SW480 (cell line): Measurements from ENCODE around the gene SRPK3.

Source experiments
- DNase-seq: peaks from one replicate; pipeline ENCODE4 v3.0.0-alpha.2; 2016; ENCODE audit warnings: low spot score

Gene SRPK3

DNA sequence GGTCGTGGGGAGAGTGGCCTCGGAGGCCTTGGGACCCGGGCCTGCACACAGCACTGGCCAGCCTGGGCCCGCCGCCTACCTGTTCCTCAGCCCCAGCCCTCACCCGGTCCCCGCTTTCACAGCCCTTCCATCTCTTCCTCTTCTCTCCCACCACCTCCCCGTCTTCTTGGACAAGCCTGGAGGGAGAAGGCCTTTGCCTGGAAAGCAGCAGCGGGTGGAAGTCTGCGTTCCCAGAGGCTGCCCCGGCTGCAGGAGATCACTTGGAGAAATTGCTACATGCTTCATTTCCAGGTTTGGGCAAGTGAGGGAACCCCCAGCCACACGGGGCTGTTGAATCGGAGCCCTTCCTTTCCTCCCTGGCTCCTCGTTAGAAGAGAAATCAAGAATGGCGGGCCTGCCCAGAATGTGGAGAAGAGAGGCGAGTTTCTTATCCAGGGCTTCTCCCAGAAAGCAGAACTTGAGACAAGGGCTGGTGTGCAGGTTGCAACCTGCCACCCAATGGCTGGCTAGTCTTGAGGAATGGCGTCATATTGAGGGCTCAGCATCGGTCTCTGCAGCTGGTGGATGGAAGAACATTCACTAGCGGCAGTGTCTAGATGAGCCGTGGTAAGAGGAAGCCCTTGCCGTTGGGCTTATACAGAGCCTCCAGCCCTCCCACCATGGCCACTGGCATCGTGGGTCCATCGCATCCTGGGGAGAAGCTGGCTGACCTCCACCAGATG is 50.7 kb downstream of the SRPK3 start:
- no peak for DNase-seq

DNA sequence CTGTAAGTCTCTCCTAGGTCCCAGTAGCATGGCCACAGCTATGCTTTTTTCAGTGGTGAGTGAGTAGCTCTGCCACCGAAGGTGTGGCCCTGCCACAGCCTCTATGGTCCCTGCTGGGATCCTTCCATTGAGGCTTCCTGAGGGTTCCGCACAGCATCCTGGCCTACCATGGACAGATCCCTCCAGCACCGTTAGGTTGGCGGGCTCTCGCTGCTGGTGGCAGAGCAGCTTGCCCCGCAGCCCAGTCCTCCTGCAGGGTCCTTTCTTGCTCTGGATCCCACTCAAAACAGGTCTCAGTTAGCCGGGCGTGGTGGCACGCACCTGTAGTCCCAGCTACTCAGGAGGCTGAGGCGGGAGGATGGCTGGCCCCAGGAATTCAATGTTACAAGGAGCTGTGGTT is 51.9 kb downstream of the SRPK3 start:
- no peak for DNase-seq
